GM12878 (cell line): Measurements from ENCODE around the gene WDR93. TPM values are rescaled to one million over a fixed set of nuclear protein-coding genes. Genes with fewer than 3 reads are reported as not detected.

Experiments
- ATAC-seq: fragments of 200-7000 bp; cut with Tn5 transposase; 3 replicates; pipeline ENCODE4 v1.9.1; 2020; ENCODE audit warnings: mild to moderate bottlenecking, moderate library complexity
- BruUV-seq: library from RNA; stranded (reverse); fragments of 400-500 nt; replicated peaks from 2 replicates; lab custom pipeline; 2021; lab: Mats Ljungman, UMichigan
- CTCF ChIA-PET: fragments of 300-600 bp; sonication (Branson Sonifier 250); formaldehyde crosslinking; extraction: SDS; loops from one replicate; lab custom pipeline; 2021; ENCODE audit warnings: inconsistent platforms; lab: Yijun Ruan, JAX
- POLR2A ChIA-PET: fragments of 350-600 bp; formaldehyde crosslinking; extraction: SDS; loops from one replicate; lab custom pipeline; 2021; ENCODE audit warnings: inconsistent platforms; lab: Charles Lee
- RAD21 ChIA-PET: fragments of 300-600 bp; sonication (Branson Sonifier 250); formaldehyde crosslinking; loops from one replicate; lab custom pipeline; 2023; ENCODE audit warnings: antibody characterized with exemption; ENCODE audit not compliant: unreplicated experiment; lab: Charles Lee
- SMC1A ChIA-PET: fragments of 300-600 bp; sonication (Branson Sonifier 250); formaldehyde crosslinking; loops from one replicate; lab custom pipeline; 2023; ENCODE audit not compliant: unreplicated experiment, uncharacterized antibody; lab: Charles Lee
- DNase-seq: peaks from one replicate; pipeline ENCODE4 v3.0.0-alpha.2; 2011; ENCODE audit warnings: low read depth, low spot score
- FAIRE-seq: peaks from 3 replicates; lab custom pipeline; 2011; peaks lifted over from hg19 to GRCh38; lab: Jason Lieb, UNC
- H2AFZ ChIP-seq: 2 replicates; pipeline ENCODE4 v1.6.0; 2011; ENCODE audit warnings: low read depth, low read length, control low read depth; ENCODE audit not compliant: control insufficient read depth
- H3K27ac ChIP-seq: 2 replicates; pipeline ENCODE4 v1.5.1; 2011; ENCODE audit warnings: control low read depth; ENCODE audit not compliant: control insufficient read depth, insufficient read depth
- H3K27me3 ChIP-seq, 2 experiments: replicated peaks in 1 of 2; 2 replicates each; pipeline versions ENCODE4 v1.6.0 to v1.6.1; 2011; ENCODE audit warnings: low read length in 1 of 2; ENCODE audit not compliant: control insufficient read depth in 2 of 2, insufficient read depth in 2 of 2
- H3K36me3 ChIP-seq, 2 experiments: 2 replicates each; pipeline ENCODE4 v1.5.1; 2011; ENCODE audit warnings: low read length in 1 of 2; ENCODE audit not compliant: control insufficient read depth in 2 of 2, insufficient read depth in 2 of 2
- H3K4me1 ChIP-seq: 2 replicates; pipeline ENCODE4 v1.6.1; 2011; ENCODE audit warnings: mild to moderate bottlenecking, low read length, moderate library complexity, mixed read lengths; ENCODE audit not compliant: control insufficient read depth, insufficient read depth
- H3K4me2 ChIP-seq: 2 replicates; pipeline ENCODE4 v1.6.0; 2011; ENCODE audit warnings: control low read depth; ENCODE audit not compliant: control insufficient read depth, insufficient read depth
- H3K4me3 ChIP-seq: fragments of 200-600 bp; sonication (generic); 2 replicates; pipeline ENCODE4 v1.5.1; 2016
- H3K79me2 ChIP-seq: 2 replicates; pipeline ENCODE4 v1.6.0; 2011; ENCODE audit warnings: low read length; ENCODE audit not compliant: control insufficient read depth, insufficient read depth
- H3K9ac ChIP-seq: 2 replicates; pipeline ENCODE4 v1.8.0; 2011; ENCODE audit warnings: low read length, control low read depth, mixed read lengths; ENCODE audit not compliant: control insufficient read depth, insufficient read depth
- H3K9me3 ChIP-seq: replicated peaks from 3 replicates; pipeline ENCODE4 v1.5.1; 2011; ENCODE audit warnings: mild to moderate bottlenecking, low read length; ENCODE audit not compliant: control insufficient read depth, insufficient read depth
- H4K20me1 ChIP-seq: 2 replicates; pipeline ENCODE4 v1.6.0; 2011; ENCODE audit not compliant: control insufficient read depth, insufficient read depth
- ATF7 ChIP-seq: fragments of 450-650 bp; IDR thresholded peaks from 2 replicates; pipeline ENCODE4 v1.6.1; 2016; ENCODE audit warnings: low read depth, mild to moderate bottlenecking
- CHD2 ChIP-seq: IDR thresholded peaks from 2 replicates; pipeline ENCODE4 v1.6.1; 2011; ENCODE audit warnings: low read depth, low read length, improper control_type of control experiment, borderline replicate concordance
- E2F8 ChIP-seq: fragments of 450-650 bp; IDR thresholded peaks from 2 replicates; pipeline ENCODE4 v1.6.1; 2018; ENCODE audit warnings: mild to moderate bottlenecking, low read depth, moderate library complexity; ENCODE audit not compliant: partially characterized antibody
- EED ChIP-seq: sonication (generic); IDR thresholded peaks from 2 replicates; pipeline ENCODE4 v1.6.1; 2016; ENCODE audit warnings: antibody characterized with exemption, low read depth
- GATAD2B ChIP-seq: fragments of 450-650 bp; conservative IDR thresholded peaks from 2 replicates; pipeline ENCODE4 v1.6.1; 2017; ENCODE audit warnings: low read depth, mild to moderate bottlenecking, moderate library complexity
- HCFC1 ChIP-seq: fragments of 150-350 bp; IDR thresholded peaks from 2 replicates; pipeline ENCODE4 v1.6.1; 2014; ENCODE audit warnings: low read length
- IRF4 ChIP-seq: IDR thresholded peaks from 2 replicates; pipeline ENCODE4 v1.6.1; 2011; ENCODE audit warnings: low read depth, low read length
- KLF5 ChIP-seq: fragments of 450-650 bp; IDR thresholded peaks from 2 replicates; pipeline ENCODE4 v1.6.1; 2014; ENCODE audit warnings: mild to moderate bottlenecking; ENCODE audit not compliant: partially characterized antibody
- MYB ChIP-seq: fragments of 150-350 bp; IDR thresholded peaks from 2 replicates; pipeline ENCODE4 v1.6.1; 2014; ENCODE audit warnings: mild to moderate bottlenecking, low read depth, low read length, borderline replicate concordance
- SREBF2 ChIP-seq: IDR thresholded peaks from 2 replicates; pipeline ENCODE4 v1.6.1; 2012; ENCODE audit warnings: mild to moderate bottlenecking, low read length
- SRF ChIP-seq, 2 experiments: IDR thresholded peaks; 2 replicates each; pipeline ENCODE4 v1.6.1; 2011; ENCODE audit warnings: low read depth in 2 of 2, low read length in 2 of 2, mild to moderate bottlenecking in 1 of 2, moderate library complexity in 1 of 2
- ZNF274 ChIP-seq: IDR thresholded peaks from one replicate; pipeline ENCODE4 v1.8.0; 2011; ENCODE audit not compliant: insufficient read length, insufficient read depth
- ZSCAN29 ChIP-seq: fragments of 450-650 bp; IDR thresholded peaks from 2 replicates; pipeline ENCODE4 v1.6.1; 2017; ENCODE audit warnings: mild to moderate bottlenecking, moderate library complexity
- WGBS: methylation state at CpG from one replicate; pipeline ENCODE4 v1.1.6; 2016; ENCODE audit warnings: low lambda C conversion rate; ENCODE audit not compliant: insufficient replicate concordance, insufficient coverage; ENCODE audit errors: missing lambda C conversion rate; 5-methylcytosine and 5-hydroxymethylcytosine counted together
- in situ Hi-C: fragments of 300-500 bp; cut with MboI; formaldehyde crosslinking; loops from 9 replicates; pipeline ENCODE4 v1.14.3; 2018; ENCODE audit warnings: mixed read lengths
- intact Hi-C: fragments of 100-400 bp; cut with micrococcal nuclease; formaldehyde crosslinking; loops from one replicate; pipeline ENCODE4 v1.14.2; 2022; ENCODE audit not compliant: unreplicated experiment
- polyA plus RNA-seq, 11 experiments: library from polyadenylated mRNA; depleted of rRNA in 4 of 11; unstranded in 6 of 11; stranded (reverse) in 5 of 11; fragments of >200 nt; fragmentation: Nextera tagmentation in 4 of 11; fragmentation: Illumina TruSeq in 1 of 11; extraction: Ambion mirVana in 4 of 11; extraction: Trizol in 1 of 11; gene quantifications; 1 replicate in 1 of 11; 2 replicates in 10 of 11; pipeline versions ENCODE4 v1.2.1 to v1.2.3, GENCODE V29; 2011 to 2016; ENCODE audit warnings: inconsistent platforms in 2 of 11, missing spikeins in 2 of 11, low read depth in 1 of 11
- total RNA-seq, 4 experiments: library from RNA; depleted of rRNA in 3 of 4; stranded (reverse); fragments of >200 nt in 3 of 4; fragmentation: Illumina TruSeq in 1 of 4; extraction: Trizol in 1 of 4; gene quantifications; 2 replicates each; pipeline versions ENCODE4 v1.2.1 to v1.2.3, GENCODE V29; 2013 to 2021
- TF ChIP-seq, protein P1 (sequence below): fragments of 450-650 bp; IDR thresholded peaks from 2 replicates; pipeline ENCODE4 v1.6.1; 2017; ENCODE audit warnings: mild to moderate bottlenecking, moderate library complexity

The WDR93 gene
- total and polyA plus RNA-seq, 10 of the 15 experiments (the other 5 are each of a cell fraction or from before 2014, with no cell fraction given): not detected

- CTCF ChIA-PET: interaction anchor here (0.7 to 1.8 kb wide), 2 partner anchors 84 to 182 kb away, joined by 3 to 4 read pairs; no protein-coding TSS in a partner anchor
- no peak overlapping the region for H3K4me3 ChIP-seq
- H3K9ac ChIP-seq: no peak overlapping the region
- no peaks in the 10 kb centered on the region for H3K36me3 ChIP-seq
- no peak for ATAC-seq
- WGBS: 61% methylated on average over 10 of the region's 10 CpGs
- no peaks in the 10 kb centered on the region for H3K79me2 ChIP-seq
- FAIRE-seq: no peak
- H3K4me2 ChIP-seq: no peak overlapping the region
- POLR2A ChIA-PET: no interaction called here
- H3K4me1 ChIP-seq: no peaks in the 10 kb centered on the region
- RAD21 ChIA-PET: interaction anchor here (0.8 kb wide), 1 partner anchor 84 kb away, joined by 4 read pairs; no protein-coding TSS in a partner anchor
- TF ChIP-seq SREBF2 (no peak), IRF4 (no peak), KLF5 (no peak), CHD2 (no peak), ZNF274 (no peak), HCFC1 (no peak), MYB (no peak), ATF7 (no peak), E2F8 (no peak), GATAD2B (no peak), ZSCAN29 (no peak), EED (no peak), SRF (IDR thresholded peaks at IDR 0.05; ENCODE audit: low read depth in 2 of 2, low read length in 2 of 2) (no peak)
- TF ChIP-seq, protein P1, sequence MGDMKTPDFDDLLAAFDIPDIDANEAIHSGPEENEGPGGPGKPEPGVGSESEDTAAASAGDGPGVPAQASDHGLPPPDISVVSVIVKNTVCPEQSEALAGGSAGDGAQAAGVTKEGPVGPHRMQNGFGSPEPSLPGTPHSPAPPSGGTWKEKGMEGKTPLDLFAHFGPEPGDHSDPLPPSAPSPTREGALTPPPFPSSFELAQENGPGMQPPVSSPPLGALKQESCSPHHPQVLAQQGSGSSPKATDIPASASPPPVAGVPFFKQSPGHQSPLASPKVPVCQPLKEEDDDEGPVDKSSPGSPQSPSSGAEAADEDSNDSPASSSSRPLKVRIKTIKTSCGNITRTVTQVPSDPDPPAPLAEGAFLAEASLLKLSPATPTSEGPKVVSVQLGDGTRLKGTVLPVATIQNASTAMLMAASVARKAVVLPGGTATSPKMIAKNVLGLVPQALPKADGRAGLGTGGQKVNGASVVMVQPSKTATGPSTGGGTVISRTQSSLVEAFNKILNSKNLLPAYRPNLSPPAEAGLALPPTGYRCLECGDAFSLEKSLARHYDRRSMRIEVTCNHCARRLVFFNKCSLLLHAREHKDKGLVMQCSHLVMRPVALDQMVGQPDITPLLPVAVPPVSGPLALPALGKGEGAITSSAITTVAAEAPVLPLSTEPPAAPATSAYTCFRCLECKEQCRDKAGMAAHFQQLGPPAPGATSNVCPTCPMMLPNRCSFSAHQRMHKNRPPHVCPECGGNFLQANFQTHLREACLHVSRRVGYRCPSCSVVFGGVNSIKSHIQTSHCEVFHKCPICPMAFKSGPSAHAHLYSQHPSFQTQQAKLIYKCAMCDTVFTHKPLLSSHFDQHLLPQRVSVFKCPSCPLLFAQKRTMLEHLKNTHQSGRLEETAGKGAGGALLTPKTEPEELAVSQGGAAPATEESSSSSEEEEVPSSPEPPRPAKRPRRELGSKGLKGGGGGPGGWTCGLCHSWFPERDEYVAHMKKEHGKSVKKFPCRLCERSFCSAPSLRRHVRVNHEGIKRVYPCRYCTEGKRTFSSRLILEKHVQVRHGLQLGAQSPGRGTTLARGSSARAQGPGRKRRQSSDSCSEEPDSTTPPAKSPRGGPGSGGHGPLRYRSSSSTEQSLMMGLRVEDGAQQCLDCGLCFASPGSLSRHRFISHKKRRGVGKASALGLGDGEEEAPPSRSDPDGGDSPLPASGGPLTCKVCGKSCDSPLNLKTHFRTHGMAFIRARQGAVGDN: no peak
- SMC1A ChIA-PET: no interaction called here
- DNase-seq: no peak
- no TSS peak for BruUV-seq
- H4K20me1 ChIP-seq: no peaks in the 10 kb centered on the region
- in situ Hi-C loops (no loop called here), intact Hi-C loops (no loop called here)
- H3K9me3 ChIP-seq: peaks cover 2% of the 10 kb centered on the region; the same call in 2 of the 3 replicates
- no peak overlapping the region for H2AFZ ChIP-seq
- H3K27me3 ChIP-seq: no peaks in the 10 kb centered on the region
- no peak overlapping the region for H3K27ac ChIP-seq
These were observed 99.6 kb downstream of the WDR93 start for GRCh38 chr15:89790206-89790605.
